ENCODE measurements around the gene IGSF23.

DNA sequence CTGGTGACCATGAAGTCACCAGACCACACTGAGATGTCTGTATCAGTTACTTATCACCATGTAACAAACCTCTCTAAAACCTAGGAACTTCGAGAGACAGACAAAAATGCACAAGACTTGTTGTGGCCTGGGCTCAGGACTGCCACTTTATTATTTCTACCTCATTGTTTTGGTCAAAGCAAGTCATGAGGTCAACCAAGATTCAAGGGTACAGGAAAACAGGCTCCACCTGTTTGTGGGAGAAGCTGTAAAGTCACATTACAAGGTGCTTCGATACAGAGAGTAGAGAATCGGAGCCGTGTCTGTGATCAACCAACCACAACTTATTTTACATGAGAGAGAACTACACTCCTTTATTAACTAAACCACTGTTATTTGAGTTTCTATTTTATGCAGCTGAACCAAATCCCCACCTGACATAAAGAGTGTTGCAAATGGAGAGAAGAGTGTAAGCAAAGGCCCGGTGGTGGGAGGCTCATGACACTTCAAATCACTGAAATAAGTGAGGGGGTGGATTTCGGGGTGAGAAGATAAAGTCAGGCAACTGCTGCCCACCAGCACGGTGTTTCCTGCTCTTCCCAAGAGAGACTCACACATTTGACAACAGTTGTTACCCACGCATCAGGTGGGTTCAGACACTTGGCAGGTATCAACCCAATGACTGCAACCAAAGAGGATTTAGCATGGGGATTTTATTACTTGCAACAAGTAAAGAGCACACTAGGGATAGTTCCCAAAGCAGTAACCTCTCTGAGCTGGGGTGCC, 39.0 kb upstream of the IGSF23 start:
- TF ChIP-seq, protein P1, sequence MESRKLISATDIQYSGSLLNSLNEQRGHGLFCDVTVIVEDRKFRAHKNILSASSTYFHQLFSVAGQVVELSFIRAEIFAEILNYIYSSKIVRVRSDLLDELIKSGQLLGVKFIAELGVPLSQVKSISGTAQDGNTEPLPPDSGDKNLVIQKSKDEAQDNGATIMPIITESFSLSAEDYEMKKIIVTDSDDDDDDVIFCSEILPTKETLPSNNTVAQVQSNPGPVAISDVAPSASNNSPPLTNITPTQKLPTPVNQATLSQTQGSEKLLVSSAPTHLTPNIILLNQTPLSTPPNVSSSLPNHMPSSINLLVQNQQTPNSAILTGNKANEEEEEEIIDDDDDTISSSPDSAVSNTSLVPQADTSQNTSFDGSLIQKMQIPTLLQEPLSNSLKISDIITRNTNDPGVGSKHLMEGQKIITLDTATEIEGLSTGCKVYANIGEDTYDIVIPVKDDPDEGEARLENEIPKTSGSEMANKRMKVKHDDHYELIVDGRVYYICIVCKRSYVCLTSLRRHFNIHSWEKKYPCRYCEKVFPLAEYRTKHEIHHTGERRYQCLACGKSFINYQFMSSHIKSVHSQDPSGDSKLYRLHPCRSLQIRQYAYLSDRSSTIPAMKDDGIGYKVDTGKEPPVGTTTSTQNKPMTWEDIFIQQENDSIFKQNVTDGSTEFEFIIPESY (IDR thresholded peaks at IDR 0.05): no peak
- no peak for TF ChIP-seq JUND (IDR thresholded peaks at IDR 0.05)
- TF ChIP-seq, protein P2, sequence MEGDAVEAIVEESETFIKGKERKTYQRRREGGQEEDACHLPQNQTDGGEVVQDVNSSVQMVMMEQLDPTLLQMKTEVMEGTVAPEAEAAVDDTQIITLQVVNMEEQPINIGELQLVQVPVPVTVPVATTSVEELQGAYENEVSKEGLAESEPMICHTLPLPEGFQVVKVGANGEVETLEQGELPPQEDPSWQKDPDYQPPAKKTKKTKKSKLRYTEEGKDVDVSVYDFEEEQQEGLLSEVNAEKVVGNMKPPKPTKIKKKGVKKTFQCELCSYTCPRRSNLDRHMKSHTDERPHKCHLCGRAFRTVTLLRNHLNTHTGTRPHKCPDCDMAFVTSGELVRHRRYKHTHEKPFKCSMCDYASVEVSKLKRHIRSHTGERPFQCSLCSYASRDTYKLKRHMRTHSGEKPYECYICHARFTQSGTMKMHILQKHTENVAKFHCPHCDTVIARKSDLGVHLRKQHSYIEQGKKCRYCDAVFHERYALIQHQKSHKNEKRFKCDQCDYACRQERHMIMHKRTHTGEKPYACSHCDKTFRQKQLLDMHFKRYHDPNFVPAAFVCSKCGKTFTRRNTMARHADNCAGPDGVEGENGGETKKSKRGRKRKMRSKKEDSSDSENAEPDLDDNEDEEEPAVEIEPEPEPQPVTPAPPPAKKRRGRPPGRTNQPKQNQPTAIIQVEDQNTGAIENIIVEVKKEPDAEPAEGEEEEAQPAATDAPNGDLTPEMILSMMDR (IDR thresholded peaks at IDR 0.05; ENCODE audit: low read depth, low read length, missing input control): no peak
- TF ChIP-seq, protein P3, sequence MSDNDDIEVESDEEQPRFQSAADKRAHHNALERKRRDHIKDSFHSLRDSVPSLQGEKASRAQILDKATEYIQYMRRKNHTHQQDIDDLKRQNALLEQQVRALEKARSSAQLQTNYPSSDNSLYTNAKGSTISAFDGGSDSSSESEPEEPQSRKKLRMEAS (IDR thresholded peaks at IDR 0.05): no peak
- no peak for TF ChIP-seq YY1 (IDR thresholded peaks at IDR 0.05)
- no peak for TF ChIP-seq NR2F2 (IDR thresholded peaks at IDR 0.05)
- no peak for TF ChIP-seq EGR1 (IDR thresholded peaks at IDR 0.05; ENCODE audit: low read depth in 2 of 2)
- no peak for TF ChIP-seq RXRA (IDR thresholded peaks at IDR 0.05)
- TF ChIP-seq FOXA1 (IDR thresholded peaks at IDR 0.05): no peak
- TF ChIP-seq SP1 (IDR thresholded peaks at IDR 0.05): no peak
- TF ChIP-seq RAD21 (IDR thresholded peaks at IDR 0.05): no peak

Measured in liver (tissue), 3 donors.